Activated CD4-positive, CD25-positive, alpha-beta regulatory T cell (primary cell): ENCODE measurements around the gene KCNJ18.
"Not testable (repeated sequence)": the region's sequence is repeated elsewhere in the genome, so short reads cannot be mapped to it uniquely, and the experiment has no call there.

Source experiments
- DNase-seq, 4 experiments: peaks; one replicate each; lab custom pipeline; 2025; lab: John Stamatoyannopoulos, UW

Gene KCNJ18

DNA sequence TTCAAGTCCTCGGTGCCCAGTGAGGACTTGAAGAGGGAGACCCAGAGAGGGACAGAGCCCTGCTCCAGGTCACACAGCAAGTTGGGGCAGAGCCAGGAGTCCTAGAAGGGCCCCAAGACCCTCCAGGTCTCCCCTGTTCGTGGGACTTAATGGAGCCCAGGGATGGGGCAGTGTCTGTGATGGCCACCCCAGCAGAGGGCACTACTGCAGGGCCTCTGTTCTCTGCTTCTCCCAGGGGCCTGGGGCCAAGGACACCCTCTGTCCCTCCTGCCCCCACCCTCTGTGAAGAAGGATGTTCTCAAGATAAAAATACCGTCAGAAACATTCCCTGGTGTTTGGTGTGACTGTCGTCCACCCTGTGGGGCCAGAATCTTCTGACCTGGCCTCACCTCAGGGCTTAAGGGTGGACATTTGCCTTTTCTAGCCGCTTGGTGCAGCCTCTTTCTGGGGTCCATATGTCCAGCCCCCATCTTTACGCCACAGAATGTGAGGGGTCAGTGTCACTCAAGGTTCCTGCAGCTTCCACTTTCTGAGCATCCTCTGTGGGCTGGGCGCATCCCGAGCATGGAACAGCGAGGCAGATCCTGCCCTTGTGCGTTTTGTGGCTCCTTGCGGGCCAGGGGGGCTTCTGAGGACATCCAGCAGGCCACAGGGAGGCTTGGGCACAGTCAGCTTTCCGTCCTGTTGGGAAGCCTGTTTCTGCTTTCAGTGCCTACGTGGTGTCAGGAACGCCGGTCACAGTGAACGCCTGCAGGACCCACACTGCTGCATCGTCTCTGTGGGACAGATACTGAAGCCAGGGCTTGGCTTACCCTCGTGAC lies at the start of gene KCNJ18:
Gene KCNJ18 (plus strand): TSS at position 641 of the 821 bp plus-strand sequence. CDS start 10,264 bp downstream, outside the sequence.
- DNase-seq, result not testable (repeated sequence)

DNA sequence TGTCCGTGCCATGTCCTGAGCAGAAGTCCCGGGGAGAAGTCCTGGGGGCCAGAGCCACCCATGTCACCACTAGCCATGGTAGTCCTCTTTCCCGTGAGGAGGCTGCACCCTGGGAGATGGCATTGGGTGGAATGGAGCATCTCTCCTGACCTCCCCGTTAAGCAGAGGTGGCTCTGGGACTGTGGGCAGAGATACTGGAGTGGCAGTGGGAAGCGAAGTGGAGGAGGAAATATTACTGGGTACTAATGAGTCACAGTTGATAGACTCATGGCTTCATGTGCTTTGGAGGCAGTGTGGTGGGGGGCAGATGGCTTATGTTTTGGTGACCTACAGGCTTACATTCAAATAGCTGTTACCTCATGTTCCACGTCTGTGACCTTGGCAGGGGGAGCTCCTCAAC lies 44.2 kb upstream of the KCNJ18 start:
- DNase-seq, result not testable (repeated sequence)

DNA sequence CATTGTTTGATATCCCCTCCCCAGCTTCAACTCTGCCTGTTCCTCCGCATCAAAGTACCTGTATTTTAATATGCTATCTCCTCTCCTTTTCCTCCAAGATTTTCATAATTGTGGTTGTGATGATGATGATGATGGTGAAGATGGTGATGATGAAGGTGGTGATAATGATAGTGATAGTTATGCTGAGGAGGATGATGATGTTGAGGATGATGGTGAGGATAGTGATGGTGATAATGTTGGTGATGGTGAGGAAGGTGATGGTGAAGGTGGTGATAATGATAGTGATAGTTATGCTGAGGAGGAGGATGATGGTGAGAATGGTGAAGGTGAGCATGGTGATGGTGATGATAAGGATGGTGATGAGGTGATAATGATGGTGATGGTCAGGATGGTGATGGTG lies 42.3 kb upstream of the KCNJ18 start:
- not testable (repeated sequence) for DNase-seq

DNA sequence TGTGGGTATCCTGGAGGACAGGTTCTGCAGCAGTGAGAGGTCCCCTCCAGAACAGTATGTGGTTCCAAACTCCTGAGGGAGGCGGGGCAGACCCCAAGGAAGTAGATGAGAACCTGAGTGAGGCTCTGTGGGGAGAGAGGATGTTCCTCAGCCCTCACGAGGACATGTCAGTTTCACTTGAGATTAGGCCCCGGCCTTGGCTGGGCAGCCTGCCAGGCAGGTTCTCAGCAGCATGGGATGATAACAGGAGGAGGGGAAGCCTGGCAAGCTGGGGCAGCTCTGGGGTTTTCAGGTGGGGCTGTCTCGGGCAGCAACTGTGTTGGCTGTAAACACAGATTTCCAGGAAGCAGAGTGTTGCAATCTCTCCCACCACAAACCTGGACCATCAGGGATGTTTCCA lies 40.3 kb upstream of the KCNJ18 start:
- not testable (repeated sequence) for DNase-seq

DNA sequence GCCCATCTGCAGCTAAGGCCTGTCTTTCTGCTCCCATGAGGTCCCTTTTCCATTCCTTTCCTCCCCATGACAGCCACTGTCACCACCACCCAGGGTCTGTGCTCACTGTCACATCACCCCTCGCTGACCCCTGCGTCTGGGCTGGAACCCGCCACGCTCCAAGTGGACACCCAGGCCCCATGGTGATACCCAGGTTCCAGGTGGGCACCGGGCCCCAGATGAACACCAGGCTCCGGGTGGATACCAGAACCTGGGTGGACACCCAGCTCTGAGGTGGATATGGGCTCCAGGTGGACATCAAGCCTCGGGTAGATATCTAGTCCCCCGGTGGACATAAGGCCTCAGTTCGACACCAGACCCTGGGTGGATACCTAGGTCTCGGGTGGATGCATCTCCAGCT lies 39.1 kb upstream of the KCNJ18 start:
- not testable (repeated sequence) for DNase-seq

DNA sequence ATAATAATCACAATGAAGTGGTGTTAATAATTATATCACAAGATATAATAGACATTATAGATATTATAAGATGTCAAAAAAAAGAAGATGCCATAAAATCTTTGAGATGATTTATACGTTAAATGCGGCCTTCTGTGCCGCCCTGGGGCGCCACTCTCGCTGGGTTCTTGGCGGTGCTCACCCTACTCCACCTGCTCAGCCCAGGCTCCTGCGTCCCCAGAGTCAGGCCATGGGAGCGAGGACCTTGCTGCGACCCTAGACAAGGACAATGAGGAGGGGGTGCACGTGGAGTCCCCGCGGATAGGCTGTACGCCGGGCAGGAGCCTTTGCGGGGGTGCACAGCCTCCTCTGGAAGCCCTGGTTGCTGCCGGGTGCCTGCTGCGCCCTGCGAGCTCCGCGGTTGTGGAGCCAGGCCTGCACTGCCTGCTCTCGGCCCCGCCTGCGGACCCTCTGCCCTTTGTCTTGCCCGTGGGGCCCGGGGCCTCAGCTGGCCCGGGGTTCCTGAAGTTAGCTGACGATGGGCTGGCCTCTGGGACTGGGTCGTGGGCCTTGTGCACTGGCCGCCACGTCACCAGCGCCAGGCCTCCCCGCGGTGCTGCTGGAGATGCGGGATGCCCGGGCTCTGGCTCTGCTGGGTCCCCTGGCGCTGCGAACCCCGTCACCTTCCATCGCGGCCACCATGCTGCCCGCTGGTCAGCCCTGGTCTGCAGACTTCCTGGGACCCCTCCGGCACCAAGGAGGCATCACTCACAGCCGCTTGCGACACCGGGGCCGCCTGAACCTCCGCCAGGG lies 35.6 kb upstream of the KCNJ18 start:
- DNase-seq, result not testable (repeated sequence)

DNA sequence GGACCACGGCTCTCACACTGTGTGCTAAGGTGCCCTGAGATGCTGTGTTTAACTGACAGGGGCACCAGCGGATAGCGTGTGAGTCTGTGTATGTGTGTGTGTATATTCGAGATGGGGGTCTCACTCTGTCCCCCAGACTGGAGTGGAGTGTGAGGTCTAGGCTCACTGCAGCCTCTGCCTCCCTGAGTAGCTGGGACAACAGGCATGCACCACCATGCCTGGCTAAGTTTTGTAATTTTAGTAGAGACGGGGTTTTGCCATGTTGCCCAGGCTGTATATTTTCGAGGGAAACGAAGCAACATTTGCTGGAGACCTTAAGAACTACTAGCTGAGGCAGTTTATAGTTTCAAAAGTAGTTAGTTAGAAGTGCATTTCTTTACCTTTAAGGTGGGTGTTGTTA lies 32.7 kb upstream of the KCNJ18 start:
- DNase-seq, result not testable (repeated sequence)

DNA sequence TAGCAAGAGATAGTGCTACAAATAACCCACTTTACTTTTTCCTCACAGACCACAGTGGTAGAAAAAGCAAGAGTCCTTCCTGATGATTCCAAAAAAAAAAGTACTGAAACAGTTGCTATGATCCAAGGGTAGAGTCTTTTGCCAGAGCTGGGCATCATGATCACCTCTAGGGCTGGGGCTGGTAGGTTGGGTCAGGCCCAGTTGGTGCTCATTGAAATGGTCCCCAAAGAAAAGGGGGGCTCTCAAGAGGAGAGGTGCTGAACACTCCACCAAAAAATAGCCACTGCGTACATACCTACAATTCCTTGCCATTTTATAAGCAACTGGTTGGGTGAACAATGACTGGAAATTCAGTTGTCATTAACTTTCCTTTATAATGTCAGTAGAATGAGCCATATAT lies 30.9 kb upstream of the KCNJ18 start:
- not testable (repeated sequence) for DNase-seq

DNA sequence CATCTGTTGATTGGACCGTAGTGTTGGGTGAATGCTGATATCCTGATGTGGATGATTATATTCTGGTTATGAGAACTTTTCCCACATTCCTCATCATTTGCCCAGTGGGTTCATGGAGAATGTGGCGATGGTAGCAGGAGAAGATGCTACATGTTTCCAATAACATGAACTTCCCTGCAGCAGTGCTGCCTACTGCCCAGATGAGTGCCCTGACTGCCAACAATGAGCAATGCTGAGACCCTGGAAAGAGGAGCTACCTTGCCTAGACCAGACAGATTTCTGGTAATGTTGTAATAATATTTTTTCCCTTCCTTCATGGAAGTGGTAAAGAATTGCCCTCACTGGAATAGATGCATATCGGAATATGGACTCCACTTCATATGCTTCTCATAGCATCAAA lies 29.2 kb upstream of the KCNJ18 start:
- DNase-seq, result not testable (repeated sequence)

DNA sequence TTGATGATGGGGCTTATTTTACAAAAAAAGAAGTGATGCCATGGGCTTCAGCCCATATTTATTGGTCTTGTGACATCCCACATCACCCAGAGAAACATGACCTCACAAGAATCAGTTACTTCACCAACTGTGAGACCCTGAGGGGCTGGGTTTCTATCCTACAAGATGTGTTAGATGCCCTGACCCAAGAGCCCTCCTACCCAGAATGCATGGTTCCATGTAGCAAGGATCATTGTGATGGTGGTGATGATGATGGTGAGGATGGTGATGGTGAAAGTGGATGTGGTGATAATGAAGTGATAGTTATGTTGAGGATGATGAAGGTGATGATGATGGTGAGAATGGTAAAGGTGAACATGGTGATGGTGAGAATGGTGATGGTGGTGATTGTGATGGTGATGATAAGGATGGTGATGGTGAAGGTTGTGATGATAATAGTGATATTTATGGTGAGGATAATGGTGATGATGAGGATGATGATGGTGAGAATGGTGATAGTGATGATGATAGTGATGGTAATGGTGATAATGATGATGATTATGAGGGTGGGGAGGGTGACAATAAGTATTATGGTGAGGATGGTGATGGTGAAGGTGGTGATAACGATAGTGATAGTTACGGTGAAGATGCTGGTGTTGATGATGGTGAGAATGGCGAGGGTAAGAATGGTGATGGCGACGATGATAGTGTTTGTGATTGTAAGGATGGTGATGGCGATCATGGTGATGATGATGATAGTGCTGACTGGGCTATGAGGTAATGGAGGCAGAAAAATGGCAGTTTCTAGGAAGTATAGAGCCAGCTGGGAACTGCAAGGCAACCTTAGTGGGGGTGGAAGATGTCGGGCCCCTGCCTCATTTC lies 28.5 kb upstream of the KCNJ18 start:
- not testable (repeated sequence) for DNase-seq

DNA sequence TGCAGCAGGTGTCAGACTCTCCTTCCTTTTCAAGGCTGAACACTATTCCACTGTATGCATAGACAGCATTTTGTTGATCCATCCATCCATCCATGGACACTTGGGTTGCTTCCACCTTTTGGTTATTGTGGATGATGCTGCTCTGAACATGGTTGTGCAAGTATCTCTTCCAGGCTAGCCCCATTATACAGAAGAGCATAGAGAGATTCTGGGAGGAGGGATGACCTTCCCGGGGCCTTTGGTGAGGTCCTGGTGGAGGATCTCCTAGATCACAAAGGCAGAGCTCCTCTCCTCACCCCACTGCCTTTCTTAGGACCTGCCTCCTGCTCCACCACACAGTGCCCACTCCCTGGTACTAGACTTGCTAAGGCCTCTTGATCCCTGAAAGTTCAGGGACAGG lies 27.2 kb upstream of the KCNJ18 start:
- DNase-seq, result not testable (repeated sequence)

DNA sequence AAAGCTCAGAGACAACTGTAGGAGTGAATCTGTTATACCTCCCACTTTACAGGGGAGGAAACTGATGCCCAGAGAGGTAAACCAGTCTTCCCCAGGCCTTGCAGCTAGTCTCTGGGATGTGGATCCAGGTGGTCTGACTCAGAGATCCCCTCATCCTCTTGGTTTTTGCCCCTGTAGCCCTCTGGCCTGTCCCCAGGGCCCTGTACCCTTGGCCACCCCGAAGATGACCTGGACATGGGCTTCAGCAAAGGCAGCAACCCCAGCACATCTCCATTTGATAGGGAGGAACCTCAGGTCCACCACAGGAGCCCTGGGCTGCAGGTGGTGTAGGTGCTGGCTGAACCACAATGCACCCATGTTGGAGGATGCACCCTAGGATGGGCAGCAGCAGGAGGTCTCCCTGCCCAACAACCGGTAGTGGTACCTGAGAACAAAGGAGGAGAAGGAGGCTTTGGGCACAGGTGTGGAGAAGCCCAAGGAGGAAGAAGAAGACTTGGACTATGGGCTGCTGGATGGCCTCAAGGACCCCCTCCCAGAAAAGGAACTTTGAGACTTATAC lies 26.3 kb upstream of the KCNJ18 start:
- DNase-seq, result not testable (repeated sequence)

DNA sequence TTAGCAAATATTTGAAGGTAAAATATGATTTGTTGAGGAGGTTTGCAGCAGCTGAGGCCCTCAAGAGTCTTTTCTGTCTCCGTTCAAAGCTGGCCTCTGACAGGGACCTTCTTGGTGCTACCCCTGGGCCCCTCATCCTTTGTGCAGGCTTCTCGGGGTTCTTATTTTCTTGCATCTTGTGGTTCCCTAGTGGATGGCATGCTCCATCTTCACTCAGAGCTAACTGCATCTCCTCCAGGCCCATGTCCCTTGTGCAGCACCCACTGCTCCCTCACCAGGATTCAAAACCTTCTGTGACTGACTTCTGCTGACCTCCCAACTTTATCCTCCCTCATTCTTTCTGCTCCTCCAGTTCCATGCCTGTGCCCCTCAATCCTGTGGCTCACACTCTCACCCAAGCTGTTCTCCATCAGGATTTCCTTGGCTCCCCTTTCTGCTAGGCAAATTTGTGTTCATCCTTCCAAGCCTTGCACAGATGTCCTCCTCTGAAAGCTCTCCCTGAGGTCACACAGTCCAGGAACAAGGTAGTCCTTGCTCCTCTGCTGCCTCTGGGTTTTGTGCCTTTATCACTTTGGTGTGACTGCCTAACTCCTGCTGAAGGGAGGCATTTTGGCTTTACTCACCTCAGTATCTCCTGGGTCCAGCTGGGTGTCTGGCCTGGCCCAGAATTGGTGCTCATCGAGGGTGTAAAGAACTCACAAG lies 25.5 kb upstream of the KCNJ18 start:
- DNase-seq, result not testable (repeated sequence)

DNA sequence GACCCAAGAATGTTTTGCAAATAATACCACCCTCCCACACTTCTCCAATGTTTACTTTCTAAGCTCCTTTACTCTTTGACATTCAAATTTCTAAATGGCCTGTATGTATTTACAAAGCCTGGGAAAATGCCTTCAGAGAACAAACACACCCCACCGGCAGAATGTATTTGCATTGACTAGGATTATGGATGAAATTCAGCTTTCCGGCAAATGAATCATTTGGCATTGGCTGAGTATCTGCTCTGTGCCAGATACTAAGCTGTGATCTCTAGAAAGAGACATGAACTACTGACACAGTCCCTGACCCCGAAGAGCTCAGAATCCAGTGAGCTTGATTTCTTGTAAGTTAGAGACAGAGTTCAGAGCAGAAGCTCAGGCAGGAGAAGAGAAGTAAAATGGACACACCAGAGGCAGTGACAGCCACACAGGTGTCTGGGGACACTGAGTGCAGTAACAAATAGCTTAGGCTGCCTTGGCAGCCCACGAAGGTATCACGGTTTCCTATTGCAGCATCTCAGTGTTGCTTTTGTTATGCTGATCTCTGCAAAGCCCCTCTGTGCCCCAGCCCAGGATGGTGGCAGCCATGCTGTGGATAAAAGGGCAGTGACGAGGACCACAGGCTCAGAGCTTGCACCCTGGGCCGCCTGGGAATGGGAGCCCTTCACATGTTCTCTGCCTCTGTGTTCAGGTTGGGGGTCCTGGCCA lies 24.8 kb upstream of the KCNJ18 start:
- DNase-seq, result not testable (repeated sequence)

DNA sequence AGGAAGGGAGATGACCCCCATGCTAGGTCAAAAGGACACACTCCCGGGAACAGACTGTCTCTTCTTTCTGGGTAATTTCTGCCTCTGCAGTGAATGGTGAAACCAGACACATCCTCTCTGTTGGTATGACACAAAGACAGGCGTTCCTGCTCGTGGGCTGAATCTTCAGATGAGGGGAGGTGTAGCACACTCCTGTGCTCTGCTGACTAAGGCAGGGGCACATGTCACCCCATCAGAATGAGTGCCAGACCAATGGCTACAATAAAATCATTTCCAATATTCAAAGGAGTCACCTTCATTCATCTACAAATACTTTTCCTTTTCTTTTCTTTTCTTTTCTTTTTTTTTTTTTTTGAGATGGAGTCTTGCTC lies 24.2 kb upstream of the KCNJ18 start:
- DNase-seq, result not testable (repeated sequence)

DNA sequence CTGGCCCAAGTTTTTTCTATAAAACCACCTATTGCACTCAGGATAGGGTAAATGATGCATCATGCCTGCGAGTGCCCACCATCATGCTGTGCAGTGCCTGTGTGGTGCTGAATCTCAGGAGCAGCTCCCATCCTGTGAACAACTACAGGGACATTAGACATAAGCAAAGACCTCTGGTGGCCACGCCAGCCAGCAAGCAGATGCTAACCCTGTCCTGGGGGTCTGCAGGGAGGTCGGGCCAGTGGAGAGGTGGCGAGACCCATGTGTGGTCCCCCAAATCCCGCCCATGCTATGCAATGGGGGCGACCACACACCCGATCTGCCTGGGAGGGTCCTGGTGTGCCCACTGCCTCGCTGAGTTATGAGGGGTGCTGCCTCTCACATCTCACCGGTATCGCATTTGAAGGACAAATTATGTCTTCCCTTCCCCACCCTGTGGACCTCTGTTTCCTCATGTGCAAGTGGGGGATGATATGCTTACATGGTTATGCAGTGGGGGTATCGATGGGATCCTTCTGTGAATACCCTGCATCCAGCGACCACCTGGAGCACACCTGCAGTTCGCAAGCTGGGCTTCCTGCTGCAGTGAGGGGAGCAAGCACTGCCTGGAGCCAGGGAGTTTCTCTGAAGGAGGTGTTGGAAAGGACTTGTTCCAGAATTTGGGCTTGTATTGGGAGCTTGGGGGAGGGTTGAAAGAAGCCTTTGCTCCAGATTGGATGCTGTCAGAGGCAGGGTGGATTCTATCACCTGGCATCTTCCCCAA lies 23.4 kb upstream of the KCNJ18 start:
- DNase-seq, result not testable (repeated sequence)

DNA sequence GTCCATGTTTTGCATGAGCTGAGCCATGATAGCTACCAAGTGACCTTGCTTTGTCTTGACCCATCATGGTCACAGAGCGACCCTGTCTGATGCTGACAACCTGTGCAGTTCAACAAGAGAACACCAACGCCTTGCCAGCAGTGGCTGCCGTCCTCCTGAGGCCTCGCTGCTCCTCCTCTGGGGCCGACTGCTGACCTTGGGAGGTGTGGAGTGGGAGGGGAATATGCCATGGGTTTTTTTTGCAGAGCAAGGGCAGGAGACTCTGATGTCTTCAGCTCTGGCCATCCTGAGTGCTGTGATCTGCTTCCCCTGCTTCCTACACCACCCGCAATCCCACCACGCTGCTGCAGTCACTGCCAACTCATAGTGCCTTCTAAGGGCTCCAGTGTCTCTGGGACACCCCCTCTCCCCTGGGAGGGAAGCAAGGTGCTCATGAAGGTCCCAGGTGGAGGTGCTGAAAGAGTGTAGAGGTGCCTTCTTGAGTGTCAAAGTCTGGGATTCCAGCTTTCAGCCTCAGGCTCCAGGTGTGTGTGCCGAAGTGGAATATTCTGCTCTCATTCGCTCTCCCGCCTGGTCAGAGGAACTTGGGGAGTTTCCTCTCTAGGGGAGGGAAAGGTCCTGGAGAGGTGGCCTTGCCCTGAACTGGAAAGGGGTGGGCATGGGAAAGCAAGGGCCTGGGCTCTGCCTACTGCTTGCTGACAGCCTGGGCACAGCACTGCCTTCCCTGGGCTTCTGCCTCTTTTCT lies 22.5 kb upstream of the KCNJ18 start:
- DNase-seq, result not testable (repeated sequence)

DNA sequence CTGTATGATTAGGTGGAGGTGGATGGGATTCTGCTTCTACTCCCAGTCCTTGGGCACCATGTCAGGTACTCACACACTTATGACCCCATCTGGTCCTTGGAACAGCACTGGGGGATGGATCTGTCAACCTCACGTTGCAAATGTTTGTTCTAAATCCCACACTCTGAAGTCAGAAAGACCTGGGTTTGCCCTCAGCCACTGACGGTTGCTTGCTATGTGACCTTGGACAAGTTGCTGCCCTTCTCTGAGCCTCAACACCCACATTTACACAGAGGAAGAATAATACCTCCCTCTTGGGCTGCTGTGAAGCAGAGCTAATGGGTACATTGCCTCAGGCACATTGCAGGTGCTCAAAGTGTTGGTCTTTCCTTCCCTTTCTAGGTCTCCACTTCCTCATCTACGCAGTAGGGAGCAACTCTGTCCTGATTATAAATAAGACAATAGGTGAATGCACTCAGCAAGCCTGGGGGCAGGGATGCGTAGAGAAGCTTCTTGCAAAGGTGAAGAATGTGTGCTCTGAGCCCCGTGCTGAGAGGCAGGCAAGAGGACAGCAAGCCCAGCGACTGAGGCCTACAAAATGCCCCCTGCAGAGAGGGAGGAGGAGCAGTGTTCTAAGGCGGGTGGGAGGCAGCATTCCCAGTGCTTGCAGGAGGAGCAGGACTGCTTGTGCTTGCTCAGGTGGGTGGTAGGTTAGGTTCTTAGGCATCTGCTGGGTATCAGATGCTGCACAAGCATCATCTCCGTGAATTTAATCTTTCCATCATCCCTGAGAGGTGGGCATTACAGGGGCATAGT lies 21.8 kb upstream of the KCNJ18 start:
- DNase-seq, result not testable (repeated sequence)
